Mesenchymal stem cell (in vitro differentiated cells and primary cell): ENCODE measurements around the gene PITPNC1.

Experiments used
- DNase-seq: peaks from one replicate; pipeline ENCODE4 v3.0.0-alpha.2; 2013
- H2AFZ ChIP-seq: one replicate; pipeline ENCODE4 v1.6.1; 2013; ENCODE audit warnings: low read depth, mild to moderate bottlenecking, control low read depth, inconsistent platforms, low read length, moderate library complexity
- H2AK5ac ChIP-seq: 2 replicates; pipeline ENCODE4 v1.6.1; 2013; ENCODE audit warnings: low read length, moderate library complexity, mild to moderate bottlenecking, inconsistent platforms; ENCODE audit not compliant: severe bottlenecking
- H2BK120ac ChIP-seq: one replicate; pipeline ENCODE4 v1.6.1; 2013; ENCODE audit warnings: low read depth, mild to moderate bottlenecking, inconsistent platforms, low read length, moderate library complexity
- H2BK12ac ChIP-seq, 2 experiments: one replicate each; pipeline ENCODE4 v1.6.1; 2013; ENCODE audit warnings: inconsistent platforms in 2 of 2, low read length in 2 of 2, mild to moderate bottlenecking in 2 of 2, moderate library complexity in 2 of 2, control low read depth in 1 of 2
- H2BK15ac ChIP-seq: one replicate; pipeline ENCODE4 v1.6.1; 2013; ENCODE audit warnings: mild to moderate bottlenecking, low read depth, inconsistent platforms; ENCODE audit not compliant: poor library complexity, severe bottlenecking
- H2BK5ac ChIP-seq: 2 replicates; pipeline ENCODE4 v1.6.1; 2013; ENCODE audit warnings: low read depth, mild to moderate bottlenecking, low read length, control low read depth, inconsistent platforms; ENCODE audit not compliant: poor library complexity, severe bottlenecking
- H3K14ac ChIP-seq, 2 experiments: one replicate each; pipeline ENCODE4 v1.6.1; 2013; ENCODE audit warnings: inconsistent platforms in 2 of 2, low read length in 2 of 2, control low read depth in 1 of 2, mild to moderate bottlenecking in 1 of 2, moderate library complexity in 1 of 2
- H3K18ac ChIP-seq, 2 experiments: one replicate each; pipeline ENCODE4 v1.6.1; 2013; ENCODE audit warnings: inconsistent platforms in 2 of 2, low read length in 2 of 2, control low read depth in 1 of 2, low read depth in 1 of 2, mild to moderate bottlenecking in 1 of 2
- H3K23ac ChIP-seq, 2 experiments: one replicate each; pipeline ENCODE4 v1.6.1; 2013; ENCODE audit warnings: inconsistent platforms in 2 of 2, low read length in 2 of 2, mild to moderate bottlenecking in 2 of 2, moderate library complexity in 2 of 2, control low read depth in 1 of 2
- H3K27ac ChIP-seq: 2 replicates; pipeline ENCODE4 v1.5.1; 2013; ENCODE audit warnings: mild to moderate bottlenecking, moderate library complexity, low read length, control low read depth, inconsistent platforms; ENCODE audit not compliant: poor library complexity, severe bottlenecking
- H3K27me3 ChIP-seq, 2 experiments: 2 replicates each; pipeline versions ENCODE4 v1.6.1 to v1.7.0; 2013; ENCODE audit warnings: low read length in 2 of 2, mild to moderate bottlenecking in 2 of 2, moderate library complexity in 2 of 2, control low read depth in 1 of 2, inconsistent platforms in 1 of 2; ENCODE audit not compliant: control insufficient read depth in 1 of 2, insufficient read depth in 1 of 2
- H3K36me3 ChIP-seq, 2 experiments: 2 replicates each; pipeline versions ENCODE4 v1.6.1 to v1.7.0; 2013; ENCODE audit warnings: low read length in 2 of 2, control low read depth in 1 of 2, inconsistent platforms in 1 of 2, low read depth in 1 of 2, mild to moderate bottlenecking in 1 of 2; ENCODE audit not compliant: insufficient read depth in 2 of 2, control insufficient read depth in 1 of 2
- H3K4ac ChIP-seq, 2 experiments: one replicate each; pipeline ENCODE4 v1.6.1; 2013; ENCODE audit warnings: inconsistent platforms in 2 of 2, low read length in 2 of 2, mild to moderate bottlenecking in 2 of 2, moderate library complexity in 2 of 2, control low read depth in 1 of 2, low read depth in 1 of 2
- H3K4me1 ChIP-seq: 2 replicates; pipeline ENCODE4 v1.6.1; 2013; ENCODE audit warnings: low read depth, low read length, control low read depth; ENCODE audit not compliant: control insufficient read depth, insufficient read depth
- H3K4me2 ChIP-seq: 2 replicates; pipeline ENCODE4 v1.6.1; 2013; ENCODE audit warnings: low read length, mild to moderate bottlenecking, inconsistent platforms; ENCODE audit not compliant: poor library complexity, severe bottlenecking
- H3K4me3 ChIP-seq, 2 experiments: 2 replicates each; pipeline versions ENCODE4 v1.5.1 to v1.7.0; 2013; ENCODE audit warnings: low read length in 2 of 2, mild to moderate bottlenecking in 2 of 2, control low read depth in 1 of 2, low read depth in 1 of 2; ENCODE audit not compliant: insufficient read depth in 1 of 2
- H3K79me1 ChIP-seq: replicated peaks from 2 replicates; pipeline ENCODE4 v1.6.1; 2013; ENCODE audit warnings: mild to moderate bottlenecking, control low read depth, low read length, inconsistent platforms; ENCODE audit not compliant: poor library complexity, severe bottlenecking
- H3K9ac ChIP-seq: 2 replicates; pipeline ENCODE4 v1.7.0; 2013; ENCODE audit warnings: mild to moderate bottlenecking, low read length, moderate library complexity
- H3K9me3 ChIP-seq: 2 replicates; pipeline ENCODE4 v1.7.0; 2013; ENCODE audit warnings: mild to moderate bottlenecking, low read length; ENCODE audit not compliant: control insufficient read depth
- H4K8ac ChIP-seq: one replicate; pipeline ENCODE4 v1.6.1; 2013; ENCODE audit warnings: inconsistent platforms, mild to moderate bottlenecking, low read length, moderate library complexity
- H4K91ac ChIP-seq: one replicate; pipeline ENCODE4 v1.6.1; 2013; ENCODE audit warnings: mild to moderate bottlenecking, low read length, inconsistent platforms
- WGBS: methylation state at CpG from one replicate; pipeline ENCODE4 v1.1.7; 2013; ENCODE audit warnings: mixed read lengths; 5-methylcytosine and 5-hydroxymethylcytosine counted together

Gene PITPNC1

GRCh38 chr17:67636834-67637520, 259.9 kb downstream of the PITPNC1 start:
- Histone ChIP-seq H3K9ac (no peak overlapping the region), H3K4ac (no peak overlapping the region), H3K9me3 (no peaks in the 10 kb centered on the region), H3K27me3 (no peaks in the 10 kb centered on the region), H3K79me1 (no peaks in the 10 kb centered on the region), H2AK5ac (no peak overlapping the region), H3K18ac (no peak overlapping the region), H2BK12ac (no peak overlapping the region), H3K27ac (peak overlapping the region; percentile 65), H3K14ac (no peak overlapping the region), H3K36me3 (peaks cover 0 to 5% of the 10 kb centered on the region in 2 experiments), H4K91ac (no peak overlapping the region), H4K8ac (no peak overlapping the region), H3K4me2 (no peak overlapping the region), H2AFZ (no peak overlapping the region), H3K4me1 (peaks cover 11% of the 10 kb centered on the region), H3K4me3 (no peak overlapping the region), H2BK120ac (no peak overlapping the region), H3K23ac (no peak overlapping the region), H2BK15ac (no peak overlapping the region), H2BK5ac (peak overlapping the region; percentile 3)
- 90% methylated on average over 13 of the region's 13 CpGs for WGBS
- DNase-seq, result no peak

GRCh38 chr17:67637901-67638641, 261.0 kb downstream of the PITPNC1 start:
- Histone ChIP-seq H2BK15ac (no peak overlapping the region), H3K4me3 (no peak overlapping the region), H3K23ac (no peak overlapping the region), H2AFZ (no peak overlapping the region), H3K9ac (no peak overlapping the region), H2BK120ac (no peak overlapping the region), H3K36me3 (peaks cover 0 to 5% of the 10 kb centered on the region in 2 experiments), H4K8ac (no peak overlapping the region), H3K14ac (no peak overlapping the region), H3K18ac (no peak overlapping the region), H3K4me2 (no peak overlapping the region), H3K4me1 (peaks cover 11% of the 10 kb centered on the region), H3K27me3 (no peaks in the 10 kb centered on the region), H2AK5ac (no peak overlapping the region), H3K79me1 (no peaks in the 10 kb centered on the region), H3K4ac (no peak overlapping the region), H3K9me3 (no peaks in the 10 kb centered on the region), H3K27ac (no peak overlapping the region), H4K91ac (no peak overlapping the region), H2BK5ac (no peak overlapping the region), H2BK12ac (no peak overlapping the region)
- no peak for DNase-seq
- WGBS, result 99% methylated on average over 7 of the region's 8 CpGs

- Histone ChIP-seq H3K18ac (no peak overlapping the region), H3K9ac (no peak overlapping the region), H2BK15ac (no peak overlapping the region), H2AFZ (no peak overlapping the region), H3K23ac (no peak overlapping the region), H3K4me3 (no peak overlapping the region), H2BK12ac (no peak overlapping the region), H3K27me3 (no peaks in the 10 kb centered on the region), H3K27ac (no peak overlapping the region), H3K79me1 (no peaks in the 10 kb centered on the region), H3K4me2 (no peak overlapping the region), H3K4ac (no peak overlapping the region), H2BK120ac (no peak overlapping the region), H2BK5ac (no peak overlapping the region), H3K9me3 (no peaks in the 10 kb centered on the region), H4K8ac (no peak overlapping the region), H3K4me1 (peaks cover 11% of the 10 kb centered on the region), H2AK5ac (no peak overlapping the region), H4K91ac (no peak overlapping the region), H3K14ac (no peak overlapping the region), H3K36me3 (peaks cover 0 to 5% of the 10 kb centered on the region in 2 experiments)
- WGBS, result 82% methylated on average over 3 of the region's 4 CpGs
- DNase-seq, result no peak
Measured at GRCh38 chr17:67638871-67639270, 261.8 kb downstream of the PITPNC1 start.

GRCh38 chr17:67639555-67639954, 262.5 kb downstream of the PITPNC1 start:
- Histone ChIP-seq H3K14ac (no peak overlapping the region), H3K4me1 (peaks cover 11% of the 10 kb centered on the region), H3K9ac (peak overlapping the region; percentile 13), H2AFZ (no peak overlapping the region), H2BK120ac (no peak overlapping the region), H4K8ac (no peak overlapping the region), H3K27ac (no peak overlapping the region), H3K4me3 (no peak overlapping the region), H2AK5ac (no peak overlapping the region), H2BK15ac (no peak overlapping the region), H3K4me2 (no peak overlapping the region), H4K91ac (no peak overlapping the region), H3K18ac (no peak overlapping the region), H3K23ac (no peak overlapping the region), H3K9me3 (no peaks in the 10 kb centered on the region), H3K27me3 (no peaks in the 10 kb centered on the region), H3K79me1 (no peaks in the 10 kb centered on the region), H2BK5ac (no peak overlapping the region), H3K4ac (no peak overlapping the region), H3K36me3 (no peaks in the 10 kb centered on the region), H2BK12ac (no peak overlapping the region)
- DNase-seq, result no peak
- WGBS, result 81% methylated on average over 1 of the region's 4 CpGs
